H1 (cell line): Measurements from ENCODE around the gene LMNA. TPM values are rescaled to one million over a fixed set of nuclear protein-coding genes. Genes with fewer than 3 reads are reported as not detected.

Source experiments
- CTCF ChIA-PET: fragments of 300-600 bp; sonication (Branson Sonifier 250); formaldehyde crosslinking; loops from one replicate; lab custom pipeline; 2021; ENCODE audit not compliant: partially characterized antibody; lab: Charles Lee
- POLR2A ChIA-PET: fragments of 300-600 bp; sonication (Branson Sonifier 250); formaldehyde crosslinking; loops from one replicate; lab custom pipeline; 2021; ENCODE audit warnings: inconsistent platforms; ENCODE audit not compliant: partially characterized antibody; lab: Charles Lee
- DNase-seq, 2 experiments: peaks; one replicate each; pipeline versions ENCODE4 v3.0.0 to v3.0.0-alpha.2; 2010 to 2022; ENCODE audit warnings: low spot score in 2 of 2, low read depth in 1 of 2, mixed read lengths in 1 of 2
- FAIRE-seq: peaks from 2 replicates; lab custom pipeline; 2011; peaks lifted over from hg19 to GRCh38; lab: Jason Lieb, UNC
- H2AFZ ChIP-seq: 2 replicates; pipeline ENCODE4 v1.8.1; 2012; ENCODE audit warnings: low read length, inconsistent platforms
- H2AK5ac ChIP-seq: 2 replicates; pipeline ENCODE4 v1.6.1; 2013; ENCODE audit warnings: low read depth, low read length
- H2BK120ac ChIP-seq: replicated peaks from 2 replicates; pipeline ENCODE3; 2013; ENCODE audit warnings: low read depth, low read length, inconsistent platforms
- H2BK12ac ChIP-seq: 2 replicates; pipeline ENCODE4 v1.6.1; 2013; ENCODE audit warnings: low read depth, low read length
- H2BK15ac ChIP-seq: 2 replicates; pipeline ENCODE4 v1.6.1; 2013; ENCODE audit warnings: low read length
- H2BK20ac ChIP-seq: 2 replicates; pipeline ENCODE4 v1.6.1; 2013; ENCODE audit warnings: low read length
- H2BK5ac ChIP-seq: 2 replicates; pipeline ENCODE4 v1.6.1; 2013; ENCODE audit warnings: low read depth, low read length
- H3K14ac ChIP-seq: 2 replicates; pipeline ENCODE4 v1.6.1; 2013; ENCODE audit warnings: inconsistent platforms; ENCODE audit not compliant: insufficient read length
- H3K18ac ChIP-seq: 2 replicates; pipeline ENCODE4 v1.6.1; 2013; ENCODE audit warnings: low read length; ENCODE audit errors: extremely low read depth
- H3K23ac ChIP-seq: 2 replicates; pipeline ENCODE4 v1.6.1; 2013; ENCODE audit warnings: inconsistent platforms; ENCODE audit not compliant: insufficient read length
- H3K23me2 ChIP-seq: 2 replicates; pipeline ENCODE4 v1.6.1; 2013; ENCODE audit warnings: low read depth, low read length
- H3K27ac ChIP-seq: 2 replicates; pipeline ENCODE4 v1.6.1; 2011; ENCODE audit warnings: low read depth, low read length, inconsistent platforms
- H3K27me3 ChIP-seq, 4 experiments: replicated peaks in 1 of 4; 1 replicate in 1 of 4; 2 replicates in 3 of 4; pipeline versions ENCODE4 v1.6.1 to v1.8.1; 2011 to 2013; ENCODE audit warnings: low read length in 3 of 4, mild to moderate bottlenecking in 3 of 4, inconsistent platforms in 2 of 4, mixed read lengths in 2 of 4, moderate library complexity in 1 of 4; ENCODE audit not compliant: control insufficient read depth in 3 of 4, insufficient read depth in 3 of 4; ENCODE audit errors: extremely low read depth in 1 of 4
- H3K36me3 ChIP-seq, 4 experiments: 2 replicates each; pipeline versions ENCODE4 v1.6.1 to v1.8.1; 2011 to 2013; ENCODE audit warnings: mild to moderate bottlenecking in 4 of 4, low read length in 3 of 4, moderate library complexity in 2 of 4, control low read depth in 1 of 4, inconsistent platforms in 1 of 4; ENCODE audit not compliant: insufficient read depth in 4 of 4, control insufficient read depth in 2 of 4
- H3K4ac ChIP-seq: replicated peaks from 2 replicates; pipeline ENCODE3; 2013; ENCODE audit warnings: low read length, low read depth, mixed read lengths, inconsistent platforms; ENCODE audit not compliant: insufficient read length
- H3K4me1 ChIP-seq, 4 experiments: replicated peaks in 1 of 4; 1 replicate in 1 of 4; 2 replicates in 3 of 4; pipeline versions ENCODE4 v1.6.1 to v1.8.1; 2011 to 2013; ENCODE audit warnings: low read length in 3 of 4, inconsistent platforms in 2 of 4, mixed read lengths in 1 of 4; ENCODE audit not compliant: insufficient read depth in 4 of 4, control insufficient read depth in 3 of 4
- H3K4me2 ChIP-seq, 2 experiments: 2 replicates each; pipeline versions ENCODE4 v1.6.1 to v1.8.1; 2011 to 2013; ENCODE audit warnings: low read depth in 2 of 2, low read length in 2 of 2, control low read depth in 1 of 2, inconsistent platforms in 1 of 2, mild to moderate bottlenecking in 1 of 2; ENCODE audit not compliant: insufficient read depth in 1 of 2
- H3K4me3 ChIP-seq, 4 experiments: fragments of 200-600, 300-600 bp in 1 of 4; sonication (generic), shearing (Covaris generic), sonication (Bioruptor Twin) in 1 of 4; 2 replicates each; pipeline versions ENCODE4 v1.5.1 to v1.8.1; 2011 to 2016; ENCODE audit warnings: low read length in 4 of 4, low read depth in 3 of 4, control low read depth in 2 of 4, inconsistent platforms in 2 of 4, mild to moderate bottlenecking in 2 of 4, mixed read lengths in 1 of 4, moderate library complexity in 1 of 4; ENCODE audit not compliant: insufficient read depth in 2 of 4; ENCODE audit errors: extremely low read depth in 1 of 4
- H3K56ac ChIP-seq: replicated peaks from 2 replicates; pipeline ENCODE3; 2013; ENCODE audit warnings: low read depth, mild to moderate bottlenecking, mixed read lengths, low read length, inconsistent platforms; ENCODE audit not compliant: insufficient read length
- H3K79me1 ChIP-seq: 2 replicates; pipeline ENCODE4 v1.6.1; 2013; ENCODE audit warnings: low read depth, low read length, control low read depth
- H3K79me2 ChIP-seq, 2 experiments: 2 replicates each; pipeline versions ENCODE4 v1.6.1 to v1.8.1; 2012 to 2013; ENCODE audit warnings: low read length in 2 of 2, mild to moderate bottlenecking in 2 of 2, inconsistent platforms in 1 of 2; ENCODE audit not compliant: insufficient read depth in 2 of 2, control insufficient read depth in 1 of 2
- H3K9ac ChIP-seq, 4 experiments: replicated peaks in 1 of 4; 1 replicate in 1 of 4; 2 replicates in 3 of 4; pipeline versions ENCODE4 v1.6.1 to v1.8.1; 2011 to 2013; ENCODE audit warnings: low read depth in 3 of 4, low read length in 3 of 4, control low read depth in 2 of 4, mild to moderate bottlenecking in 2 of 4, moderate library complexity in 2 of 4, inconsistent platforms in 1 of 4; ENCODE audit errors: extremely low read depth in 1 of 4
- H3K9me3 ChIP-seq, 2 experiments: 2 replicates each; pipeline versions ENCODE4 v1.6.1 to v1.8.1; 2012 to 2013; ENCODE audit warnings: mild to moderate bottlenecking in 2 of 2, moderate library complexity in 2 of 2, control low read depth in 1 of 2, inconsistent platforms in 1 of 2, low read depth in 1 of 2, low read length in 1 of 2, mixed read lengths in 1 of 2; ENCODE audit not compliant: insufficient read depth in 2 of 2
- H4K20me1 ChIP-seq, 2 experiments: replicated peaks in 1 of 2; 2 replicates each; pipeline versions ENCODE3 to v1.8.1; 2011 to 2013; ENCODE audit warnings: inconsistent platforms in 2 of 2, low read length in 2 of 2, mild to moderate bottlenecking in 1 of 2; ENCODE audit not compliant: insufficient read depth in 2 of 2, control insufficient read depth in 1 of 2
- H4K5ac ChIP-seq: 2 replicates; pipeline ENCODE4 v1.6.1; 2013; ENCODE audit warnings: low read length, low read depth, mixed read lengths, inconsistent platforms; ENCODE audit not compliant: insufficient read length
- H4K8ac ChIP-seq: 2 replicates; pipeline ENCODE4 v1.8.0; 2013; ENCODE audit warnings: mild to moderate bottlenecking, moderate library complexity, low read length, inconsistent platforms; ENCODE audit not compliant: insufficient read depth; ENCODE audit errors: extremely low read depth
- H4K91ac ChIP-seq: replicated peaks from 2 replicates; pipeline ENCODE3; 2013; ENCODE audit warnings: low read length, mixed read lengths, inconsistent platforms; ENCODE audit not compliant: insufficient read length
- CEBPB ChIP-seq: IDR thresholded peaks from 2 replicates; pipeline ENCODE4 v1.6.1; 2012; ENCODE audit warnings: low read depth, low read length
- CHD1 ChIP-seq: IDR thresholded peaks from 2 replicates; pipeline ENCODE4 v1.6.1; 2012; ENCODE audit warnings: low read depth, low read length, improper control_type of control experiment
- CREB1 ChIP-seq: IDR thresholded peaks from 2 replicates; pipeline ENCODE4 v1.6.1; 2012; ENCODE audit warnings: inconsistent platforms
- EP300 ChIP-seq, 2 experiments: IDR thresholded peaks; 1 replicate in 1 of 2; 2 replicates in 1 of 2; pipeline ENCODE4 v1.6.1; 2011 to 2012; ENCODE audit warnings: low read depth in 2 of 2, low read length in 2 of 2, mild to moderate bottlenecking in 2 of 2, borderline replicate concordance in 1 of 2, inconsistent platforms in 1 of 2, moderate library complexity in 1 of 2
- HDAC2 ChIP-seq, 2 experiments: fragments of 300-600 bp in 1 of 2; sonication (generic) in 1 of 2; IDR thresholded peaks; 2 replicates each; pipeline ENCODE4 v1.6.1; 2011 to 2012; ENCODE audit warnings: low read depth in 2 of 2, low read length in 2 of 2, mild to moderate bottlenecking in 2 of 2, moderate library complexity in 2 of 2, borderline replicate concordance in 1 of 2, inconsistent platforms in 1 of 2
- HDAC6 ChIP-seq: IDR thresholded peaks from one replicate; pipeline ENCODE4 v1.7.1; 2012; ENCODE audit warnings: low read depth, mild to moderate bottlenecking, inconsistent platforms, low read length, moderate library complexity
- JUN ChIP-seq: IDR thresholded peaks from 2 replicates; pipeline ENCODE4 v1.6.1; 2011; ENCODE audit warnings: low read depth, mild to moderate bottlenecking, improper control_type of control experiment, low read length
- KDM4A ChIP-seq: IDR thresholded peaks from one replicate; pipeline ENCODE4 v1.7.1; 2012; ENCODE audit warnings: low read depth, mild to moderate bottlenecking, moderate library complexity, low read length, inconsistent platforms; ENCODE audit not compliant: severe bottlenecking
- RAD21 ChIP-seq, 2 experiments: IDR thresholded peaks in 1 of 2; conservative IDR thresholded peaks in 1 of 2; 2 replicates each; pipeline ENCODE4 v1.6.1; 2011; ENCODE audit warnings: low read depth in 2 of 2, low read length in 2 of 2, improper control_type of control experiment in 1 of 2, inconsistent platforms in 1 of 2, mild to moderate bottlenecking in 1 of 2, moderate library complexity in 1 of 2
- SP4 ChIP-seq: IDR thresholded peaks from 2 replicates; pipeline ENCODE4 v1.6.1; 2012; ENCODE audit warnings: low read length, inconsistent platforms
- TAF7 ChIP-seq: optimal IDR thresholded peaks from 2 replicates; pipeline ENCODE3; 2011; ENCODE audit warnings: low read depth, mild to moderate bottlenecking, inconsistent platforms, low read length, moderate library complexity, borderline replicate concordance
- TBP ChIP-seq: IDR thresholded peaks from 2 replicates; pipeline ENCODE4 v1.6.1; 2011; ENCODE audit warnings: low read depth, low read length, improper control_type of control experiment
- WGBS, 2 experiments: shearing (Covaris generic) in 1 of 2; methylation state at CpG; one replicate each; pipeline versions ENCODE4 v1.1.6 to v1.1.7; 2013 to 2015; ENCODE audit warnings: low lambda C conversion rate in 2 of 2, mixed read lengths in 2 of 2, inconsistent platforms in 1 of 2, low coverage in 1 of 2, missing lambda C conversion rate in 1 of 2; ENCODE audit not compliant: insufficient replicate concordance in 2 of 2, insufficient coverage in 1 of 2, insufficient read length in 1 of 2; ENCODE audit errors: extremely low coverage in 1 of 2, missing lambda C conversion rate in 1 of 2; 5-methylcytosine and 5-hydroxymethylcytosine counted together
- polyA plus RNA-seq, 7 experiments: library from polyadenylated mRNA; depleted of rRNA in 3 of 7; stranded (reverse) in 5 of 7; unstranded in 2 of 7; fragments of >200 nt in 5 of 7; fragments of 200-250 nt in 2 of 7; gene quantifications; 1 replicate in 5 of 7; 2 replicates in 1 of 7; 4 replicates in 1 of 7; pipeline versions ENCODE4 v1.2.1 to v1.2.3, GENCODE V29; 2011 to 2013; ENCODE audit warnings: missing spikeins in 2 of 7, mixed read lengths in 2 of 7
- total RNA-seq: library from RNA; stranded (reverse); fragmentation: NEBNext Ultra II Directional; extraction: Animal tissue kit (Norgen Biotek cat#: 25700); gene quantifications from 2 replicates; pipeline ENCODE4 v1.2.1, GENCODE V29; 2021

The LMNA gene
- total and polyA plus RNA-seq, 2 of the 8 experiments (the other 6 are each of a cell fraction or from before 2014, with no cell fraction given) = 25.8 to 46.8 TPM

DNA sequence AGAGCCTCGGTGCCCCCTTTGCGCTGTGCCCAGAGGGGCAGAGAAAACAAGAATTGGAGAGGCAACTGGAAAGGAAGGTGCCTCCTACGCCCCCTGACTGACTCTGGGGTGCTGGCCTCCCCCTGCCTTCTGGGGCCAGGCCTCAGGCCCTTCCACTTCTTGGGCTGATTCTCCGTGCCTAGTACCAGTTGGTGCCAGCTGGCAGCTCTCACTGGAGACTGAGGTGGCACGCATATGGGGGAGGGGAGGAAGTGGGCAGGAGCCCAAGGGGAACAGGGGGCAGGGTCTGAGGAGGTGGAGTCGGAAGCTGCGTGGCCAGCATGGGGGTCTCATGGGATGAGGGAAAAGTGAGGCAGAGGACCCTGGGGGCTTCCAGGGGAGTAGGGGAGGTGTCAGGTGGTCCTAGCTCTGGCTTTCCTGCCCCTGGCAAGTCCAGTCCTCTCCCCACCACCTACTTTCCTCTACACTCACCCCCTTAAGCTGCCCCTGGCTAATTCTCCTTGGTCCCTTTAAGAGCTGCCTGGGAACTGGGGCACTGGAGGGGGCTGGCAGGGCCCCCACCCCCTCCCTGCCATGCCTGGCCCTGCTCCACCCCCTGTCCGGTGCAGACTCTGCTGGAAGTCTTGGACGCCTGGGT lies 32.4 kb downstream of the LMNA start:
- ChIA-PET CTCF (interaction anchor here (1.0 to 42.4 kb wide), 20 partner anchors 9 to 134 kb away, joined by 3 to 1994 read pairs (median 5); partner anchors contain the start of genes BGLAP, MEX3A, PAQR6 and PMF1), POLR2A (interaction anchor here (0.9 to 8.5 kb wide), 9 partner anchors 26 to 101 kb away, joined by 3 to 64 read pairs (median 9); partner anchors contain the start of genes PAQR6, PMF1 and SLC25A44)
- H4K91ac ChIP-seq = peak overlapping the region; percentile 88
- H3K79me1 ChIP-seq = no peaks in the 10 kb centered on the region; the same call in 1 of the 2 replicates
- no peaks in the 10 kb centered on the region for H3K27me3 ChIP-seq
- WGBS, 2 experiments = 72% methylated on average over 7 of the region's 9 CpGs; no CpG with 5 or more reads in 1 of the 2 experiments
- no peak overlapping the region for H3K23ac ChIP-seq
- H2BK15ac ChIP-seq = peak overlapping the region; percentile 92; the same call in 1 of the 2 replicates
- peak overlapping the region; percentile 17; the same call in 1 of the 2 replicates for H3K27ac ChIP-seq
- no peaks in the 10 kb centered on the region for H4K20me1 ChIP-seq
- H2BK20ac ChIP-seq = no peak overlapping the region; the same call in 1 of the 2 replicates
- H4K8ac ChIP-seq = no peak overlapping the region; the same call in 1 of the 2 replicates
- H3K4ac ChIP-seq = peak overlapping the region; percentile 40
- H2BK12ac ChIP-seq = peak overlapping the region; percentile 92; the same call in 1 of the 2 replicates
- peak overlapping the region; percentile 73; the same call in 1 of the 2 replicates for H2BK5ac ChIP-seq
- H2BK120ac ChIP-seq = peak overlapping the region; percentile 51
- FAIRE-seq (no peak), DNase-seq (no peak)
- no peaks in the 10 kb centered on the region for H3K9me3 ChIP-seq
- peak overlapping the region; percentile 76 for H2AK5ac ChIP-seq
- H3K9ac ChIP-seq = no peak overlapping the region
- H3K14ac ChIP-seq = no peak overlapping the region
- H3K4me3 ChIP-seq = no peak overlapping the region
- no peaks in the 10 kb centered on the region for H3K36me3 ChIP-seq
- peaks cover 3% of the 10 kb centered on the region; the same call in 1 of the 2 replicates for H3K23me2 ChIP-seq
- peak overlapping the region; percentile 23 for H4K5ac ChIP-seq
- peak overlapping the region in 1 of 2 experiments; percentile 50; a peak in 2 of 4 replicates for H3K4me2 ChIP-seq
- H3K56ac ChIP-seq = no peak overlapping the region
- peaks cover 23 to 37% (median 25%) of the 10 kb centered on the region in 4 experiments for H3K4me1 ChIP-seq
- H2AFZ ChIP-seq = no peak overlapping the region
- no peaks in the 10 kb centered on the region for H3K79me2 ChIP-seq
- peak overlapping the region; percentile 26 for H3K18ac ChIP-seq
- TF ChIP-seq CHD1 (no peak), RAD21 (IDR thresholded peaks at IDR 0.05 in 1 of 2, conservative IDR thresholded peaks at IDR 0.05 in 1 of 2; ENCODE audit: low read depth in 2 of 2, low read length in 2 of 2) (no peak), TBP (no peak), HDAC6 (no peak), JUN (no peak), KDM4A (no peak), CREB1 (no peak), EP300 (IDR thresholded peaks at IDR 0.05; ENCODE audit: borderline replicate concordance in 1 of 2, low read depth in 2 of 2, low read length in 2 of 2) (no peak), CEBPB (no peak), HDAC2 (IDR thresholded peaks at IDR 0.05; ENCODE audit: borderline replicate concordance in 1 of 2, low read depth in 2 of 2, low read length in 2 of 2) (no peak), TAF7 (no peak), SP4 (no peak)
